GM12878 (cell line): Measurements from ENCODE around the gene RORB.

Experiments used
- BRCA1 ChIP-seq: IDR thresholded peaks from 2 replicates; pipeline ENCODE4 v1.6.1; 2011; ENCODE audit warnings: low read depth, low read length, improper control_type of control experiment
- EZH2 ChIP-seq: IDR thresholded peaks from 2 replicates; pipeline ENCODE4 v1.6.1; 2012; ENCODE audit warnings: low read depth, mild to moderate bottlenecking, control low read depth, inconsistent platforms, low read length, borderline replicate concordance; ENCODE audit not compliant: control insufficient read depth
- JUND ChIP-seq: IDR thresholded peaks from 2 replicates; pipeline ENCODE4 v1.6.1; 2012; ENCODE audit warnings: low read depth, mild to moderate bottlenecking, low read length, improper control_type of control experiment, moderate library complexity
- MYC ChIP-seq: IDR thresholded peaks from 2 replicates; pipeline ENCODE4 v1.6.1; 2011; ENCODE audit warnings: mild to moderate bottlenecking, low read length, moderate library complexity, inconsistent platforms; ENCODE audit not compliant: insufficient read depth, insufficient replicate concordance, insufficient read length, severe bottlenecking
- RAD21 ChIP-seq: IDR thresholded peaks from 2 replicates; pipeline ENCODE4 v1.6.1; 2011; ENCODE audit warnings: mild to moderate bottlenecking, low read depth, low read length, moderate library complexity; ENCODE audit not compliant: insufficient read depth

- TF ChIP-seq EZH2 (no peak), BRCA1 (no peak), RAD21 (no peak), MYC (no peak), JUND (no peak)
Observed at GRCh38 chr9:74458832-74459231, 38.3 kb upstream of the RORB start.
